Pancreas (tissue), 10 donors: Measurements from ENCODE around the gene NBEA. TPM values are rescaled to one million over a fixed set of nuclear protein-coding genes. Genes with fewer than 3 reads are reported as not detected.

Source experiments
- ATAC-seq, 4 donors: fragments of 200-7000 bp; cut with Tn5 transposase; one replicate each; pipeline versions ENCODE4 v1.8.0 to v1.9.1; 2020; ENCODE audit warnings: mild to moderate bottlenecking in 4 of 4, moderate library complexity in 4 of 4
- DNase-seq, 6 donors: peaks; one replicate each; pipeline ENCODE4 v3.0.0-alpha.2; 2020
- FAIRE-seq: peaks from 2 replicates; lab custom pipeline; 2012; peaks lifted over from hg19 to GRCh38; lab: Jason Lieb, UNC
- H3K27ac ChIP-seq, 4 donors: fragments of 200-600 bp; sonication (generic); 1 replicate in 3 of 4; 2 replicates in 1 of 4; pipeline versions ENCODE4 v1.5.0 to v1.8.0; 2020
- H3K27me3 ChIP-seq, 4 donors: fragments of 200-600 bp; one replicate each; pipeline ENCODE4 v1.8.0; 2021
- H3K36me3 ChIP-seq, 3 donors: fragments of 200-600 bp; sonication (generic) in 1 of 3; one replicate each; pipeline versions ENCODE4 v1.5.0 to v1.8.0; 2020 to 2021
- H3K4me1 ChIP-seq, 3 donors: fragments of 200-600 bp; one replicate each; pipeline ENCODE4 v1.8.0; 2021
- H3K4me3 ChIP-seq, 4 donors: fragments of 200-600 bp; sonication (generic) in 2 of 4; one replicate each; pipeline versions ENCODE4 v1.5.0 to v1.8.0; 2020 to 2021
- H3K9me3 ChIP-seq, 4 donors: fragments of 200-600 bp; one replicate each; pipeline ENCODE4 v1.8.0; 2021
- WGBS, 2 donors: extraction: QIAGEN DNeasy Blood & Tissue Kit; methylation state at CpG; one replicate each; pipeline ENCODE4 v1.1.7; 2013; 5-methylcytosine and 5-hydroxymethylcytosine counted together
- intact Hi-C, 3 donors: fragments of 100-400 bp; cut with DNase I; formaldehyde crosslinking; loops; one replicate each; pipeline versions ENCODE4 v1.11.1 to v1.14.2; 2022
- polyA plus RNA-seq, 2 donors: library from polyadenylated mRNA; stranded (reverse); fragments of 200-250 nt; gene quantifications; one replicate each; pipeline ENCODE4 v1.2.3, GENCODE V29; 2013
- total RNA-seq, 6 donors: library from RNA; stranded (reverse); fragmentation: NEBNext Ultra II Directional in 4 of 6; extraction: Animal tissue kit (Norgen Biotek cat#: 25700) in 4 of 6; gene quantifications; one replicate each; pipeline versions ENCODE4 v1.2.1 to v1.2.4, GENCODE V29; 2021 to 2023
- TF ChIP-seq, protein P1 (sequence below), 4 donors: fragments of 200-600 bp; sonication (generic) in 3 of 4; IDR thresholded peaks; one replicate each; pipeline versions ENCODE4 v1.5.0 to v1.8.0; 2021; ENCODE audit warnings: antibody characterized with exemption in 4 of 4
- donor health status: healthy with polysubstance abuse.
- donor health status: DM: no; HTN: no; CAD: no; lungs with moderate emphysema.
- donor health status: DM: no; HTN: no; CAD: no.
- donor health status: control.
- donor health status: control.
- donor health status: Bipolar disorder and iron deficiency.
- donor health status: DM: yes; HTN: yes; CAD: no.
- donor health status: DM: no; HTN: no; CAD: no.
- donor health status: DM: no; HTN: no; CAD: no.
- donor health status: DM: yes; HTN: yes; CAD: no.

The NBEA gene
- total and polyA plus RNA-seq, 8 donors, result 2.4 to 10.4 (median 4.8) TPM

DNA sequence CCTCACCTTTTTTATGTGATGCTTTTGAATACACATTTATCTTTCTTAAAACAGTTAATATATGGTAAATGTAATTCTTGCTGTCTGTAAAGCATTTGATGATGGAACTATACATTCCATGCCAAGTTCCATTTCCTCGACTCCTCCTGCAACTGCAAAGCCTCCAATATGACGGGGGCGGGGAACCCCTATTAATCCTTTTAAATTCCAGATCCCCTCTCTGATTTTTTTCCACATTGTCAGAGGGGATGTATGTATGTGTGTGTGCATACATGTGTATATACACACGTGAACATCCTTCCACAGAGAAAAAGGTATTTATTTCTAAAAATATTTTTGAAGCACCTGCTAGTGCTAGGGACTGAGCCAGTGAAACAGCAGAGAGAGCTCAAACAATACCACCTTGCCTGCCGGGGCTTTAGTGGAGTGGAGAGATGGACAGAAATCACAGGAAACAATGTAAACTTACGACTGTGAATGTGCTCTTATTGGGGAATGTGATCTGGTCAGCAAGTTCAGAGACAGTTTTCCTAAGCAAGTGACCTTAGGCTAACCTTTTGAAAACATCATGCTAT, 559.7 kb downstream of the NBEA start:
- TF ChIP-seq, protein P1, sequence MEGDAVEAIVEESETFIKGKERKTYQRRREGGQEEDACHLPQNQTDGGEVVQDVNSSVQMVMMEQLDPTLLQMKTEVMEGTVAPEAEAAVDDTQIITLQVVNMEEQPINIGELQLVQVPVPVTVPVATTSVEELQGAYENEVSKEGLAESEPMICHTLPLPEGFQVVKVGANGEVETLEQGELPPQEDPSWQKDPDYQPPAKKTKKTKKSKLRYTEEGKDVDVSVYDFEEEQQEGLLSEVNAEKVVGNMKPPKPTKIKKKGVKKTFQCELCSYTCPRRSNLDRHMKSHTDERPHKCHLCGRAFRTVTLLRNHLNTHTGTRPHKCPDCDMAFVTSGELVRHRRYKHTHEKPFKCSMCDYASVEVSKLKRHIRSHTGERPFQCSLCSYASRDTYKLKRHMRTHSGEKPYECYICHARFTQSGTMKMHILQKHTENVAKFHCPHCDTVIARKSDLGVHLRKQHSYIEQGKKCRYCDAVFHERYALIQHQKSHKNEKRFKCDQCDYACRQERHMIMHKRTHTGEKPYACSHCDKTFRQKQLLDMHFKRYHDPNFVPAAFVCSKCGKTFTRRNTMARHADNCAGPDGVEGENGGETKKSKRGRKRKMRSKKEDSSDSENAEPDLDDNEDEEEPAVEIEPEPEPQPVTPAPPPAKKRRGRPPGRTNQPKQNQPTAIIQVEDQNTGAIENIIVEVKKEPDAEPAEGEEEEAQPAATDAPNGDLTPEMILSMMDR (IDR thresholded peaks at IDR 0.05), result no peak
- intact Hi-C loops, result no loop called here
- H3K4me3 ChIP-seq, result no peak overlapping the region
- H3K27ac ChIP-seq, result no peak overlapping the region
- no peaks in the 10 kb centered on the region for H3K27me3 ChIP-seq
- FAIRE-seq (no peak), ATAC-seq (no peak), DNase-seq (no peak)
- 73 to 75% methylated on average over 6 of the region's 6 CpGs for WGBS, 2 donors
- H3K36me3 ChIP-seq, result no peaks in the 10 kb centered on the region
- no peaks in the 10 kb centered on the region for H3K4me1 ChIP-seq
- no peaks in the 10 kb centered on the region for H3K9me3 ChIP-seq

GRCh38 chr13:35502456-35502855, 560.4 kb downstream of the NBEA start:
- intact Hi-C loops, result no loop called here
- Histone ChIP-seq H3K9me3 (no peaks in the 10 kb centered on the region), H3K4me1 (no peaks in the 10 kb centered on the region), H3K27me3 (no peaks in the 10 kb centered on the region), H3K36me3 (no peaks in the 10 kb centered on the region), H3K4me3 (no peak overlapping the region), H3K27ac (no peak overlapping the region)
- no peak for DNase-seq
- 64 to 77% methylated on average over 3 of the region's 3 CpGs for WGBS, 2 donors
- TF ChIP-seq, protein P1 (IDR thresholded peaks at IDR 0.05), result no peak
- FAIRE-seq, result no peak
- ATAC-seq, result no peak

DNA sequence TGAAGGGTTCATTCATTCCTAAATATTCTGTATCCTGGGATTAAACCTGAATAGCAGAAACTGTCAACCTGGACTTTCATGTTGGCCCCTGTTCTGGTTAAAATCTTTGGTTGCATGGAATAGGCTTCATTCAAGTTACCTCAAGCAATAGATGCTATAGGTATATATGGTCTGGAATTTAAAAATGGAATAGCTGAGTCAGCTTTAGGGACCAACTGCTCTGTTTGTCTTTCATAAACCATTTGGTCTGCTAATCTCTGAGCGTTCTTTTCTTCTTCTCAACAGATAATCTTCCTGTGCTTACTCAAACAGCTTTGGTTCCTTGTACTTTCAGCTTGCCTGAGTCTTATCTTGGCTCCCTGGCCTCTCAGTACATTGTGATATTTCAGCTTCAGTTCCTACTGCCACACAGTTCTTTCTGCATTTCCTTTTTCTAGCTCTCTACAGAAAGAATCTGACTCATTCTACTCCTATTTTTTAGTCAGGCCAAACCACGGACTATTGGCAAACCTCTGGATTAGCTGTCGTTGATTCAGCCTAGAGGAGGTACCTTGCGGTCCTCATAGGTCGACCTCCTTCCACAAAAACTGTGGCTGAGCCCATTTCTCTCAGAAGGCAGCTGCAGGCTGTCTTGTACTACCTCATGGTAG, 570.3 kb downstream of the NBEA start:
- TF ChIP-seq, protein P1 (IDR thresholded peaks at IDR 0.05), result no peak
- DNase-seq (no peak), ATAC-seq (peak in 3 of 4 donors; percentile 52 to 66 (median 54)), FAIRE-seq (no peak)
- Histone ChIP-seq H3K4me1 (no peaks in the 10 kb centered on the region), H3K36me3 (no peaks in the 10 kb centered on the region), H3K9me3 (no peaks in the 10 kb centered on the region), H3K27ac (no peak overlapping the region), H3K4me3 (no peak overlapping the region), H3K27me3 (no peaks in the 10 kb centered on the region)
- intact Hi-C loops, result no loop called here
- 63 to 71% methylated on average over 5 of the region's 5 CpGs for WGBS, 2 donors

DNA sequence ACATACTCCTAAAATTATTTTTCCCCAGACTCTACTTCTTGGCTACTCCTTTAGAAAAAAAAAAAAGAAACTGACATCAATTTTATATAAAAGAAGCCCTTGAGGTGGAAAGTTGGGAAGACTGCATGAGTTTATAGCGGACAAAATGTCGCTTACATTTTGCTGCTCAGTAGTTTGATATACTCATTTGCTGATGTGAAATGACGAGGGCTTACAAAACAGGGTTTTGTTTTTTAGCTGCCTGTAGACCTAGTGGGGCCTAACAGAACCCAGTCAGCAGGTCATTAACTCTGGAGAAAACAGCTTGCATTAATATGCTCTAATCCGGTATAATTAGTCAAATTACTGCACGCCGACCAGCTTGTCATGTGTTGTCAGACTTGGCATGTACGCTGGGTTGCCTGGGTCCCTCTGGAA, 572.0 kb downstream of the NBEA start:
- 91 to 95% methylated on average over 7 of the region's 7 CpGs for WGBS, 2 donors

More for the DNA sequence above, 572.0 kb downstream of the NBEA start:
- Histone ChIP-seq H3K9me3 (no peaks in the 10 kb centered on the region), H3K36me3 (no peaks in the 10 kb centered on the region), H3K4me3 (no peak overlapping the region), H3K4me1 (no peaks in the 10 kb centered on the region), H3K27me3 (no peaks in the 10 kb centered on the region), H3K27ac (no peak overlapping the region)
- FAIRE-seq (no peak), DNase-seq (no peak), ATAC-seq (no peak)
- intact Hi-C loops, result no loop called here
- TF ChIP-seq, protein P1 (IDR thresholded peaks at IDR 0.05), result no peak
